ENCODE measurements around the gene PTPA.
A peak's percentile ranks its signal among the peaks of the same experiment; 100 is the strongest.

DNA sequence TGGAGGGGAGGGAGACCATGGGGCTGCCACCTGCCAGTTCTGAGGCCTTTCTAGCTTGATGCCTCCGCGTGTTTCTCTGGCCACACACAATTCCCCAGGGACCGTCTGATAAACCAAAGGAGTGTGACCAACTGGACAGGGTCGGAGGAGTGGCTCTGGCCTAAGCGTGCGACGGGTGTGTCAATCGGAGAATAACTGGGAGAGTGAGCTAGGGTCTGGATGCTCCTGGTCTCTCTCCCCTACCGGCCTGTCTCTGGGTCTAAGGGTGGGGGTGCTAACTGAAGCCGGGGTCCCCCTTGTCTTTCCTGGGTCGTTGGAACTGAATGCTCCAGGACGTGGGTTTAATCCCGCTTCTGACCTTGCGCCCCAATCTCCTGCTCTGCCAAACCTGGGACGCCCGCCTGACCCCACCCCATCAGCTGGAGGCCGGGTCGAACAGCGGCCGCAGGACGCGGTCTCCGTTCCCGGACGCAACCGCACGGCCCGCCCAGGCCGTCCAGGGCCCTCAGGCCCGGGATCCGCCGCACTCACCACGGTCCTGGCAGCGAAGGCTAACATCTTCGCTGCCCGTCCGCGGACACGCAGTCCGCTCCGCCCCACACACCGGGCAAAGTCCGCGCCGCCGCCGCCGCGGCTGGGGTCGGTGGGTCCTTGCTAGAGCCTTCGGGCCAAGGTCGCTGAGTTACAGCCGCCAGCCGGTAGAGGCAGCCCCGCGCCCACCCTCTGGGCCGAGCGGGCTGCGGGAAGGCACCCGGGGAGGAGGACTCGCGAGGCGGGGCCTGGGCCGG is 1.1 kb upstream of the PTPA start:
- TF ChIP-seq, protein P1, sequence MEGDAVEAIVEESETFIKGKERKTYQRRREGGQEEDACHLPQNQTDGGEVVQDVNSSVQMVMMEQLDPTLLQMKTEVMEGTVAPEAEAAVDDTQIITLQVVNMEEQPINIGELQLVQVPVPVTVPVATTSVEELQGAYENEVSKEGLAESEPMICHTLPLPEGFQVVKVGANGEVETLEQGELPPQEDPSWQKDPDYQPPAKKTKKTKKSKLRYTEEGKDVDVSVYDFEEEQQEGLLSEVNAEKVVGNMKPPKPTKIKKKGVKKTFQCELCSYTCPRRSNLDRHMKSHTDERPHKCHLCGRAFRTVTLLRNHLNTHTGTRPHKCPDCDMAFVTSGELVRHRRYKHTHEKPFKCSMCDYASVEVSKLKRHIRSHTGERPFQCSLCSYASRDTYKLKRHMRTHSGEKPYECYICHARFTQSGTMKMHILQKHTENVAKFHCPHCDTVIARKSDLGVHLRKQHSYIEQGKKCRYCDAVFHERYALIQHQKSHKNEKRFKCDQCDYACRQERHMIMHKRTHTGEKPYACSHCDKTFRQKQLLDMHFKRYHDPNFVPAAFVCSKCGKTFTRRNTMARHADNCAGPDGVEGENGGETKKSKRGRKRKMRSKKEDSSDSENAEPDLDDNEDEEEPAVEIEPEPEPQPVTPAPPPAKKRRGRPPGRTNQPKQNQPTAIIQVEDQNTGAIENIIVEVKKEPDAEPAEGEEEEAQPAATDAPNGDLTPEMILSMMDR (IDR thresholded peaks at IDR 0.05) = peak; percentile 11; the same call in 1 of the 2 replicates
- TF ChIP-seq ZFX (IDR thresholded peaks at IDR 0.05; ENCODE audit: borderline replicate concordance) = no peak
